Suprapubic skin (tissue), 4 donors: ENCODE measurements around the gene KRTAP6-3.

ENCODE experiments used
- CTCF ChIP-seq, 2 donors: fragments of 200-600 bp in 1 of 2; fragments of 450-650 bp in 1 of 2; sonication (generic) in 1 of 2; IDR thresholded peaks; one replicate each; pipeline ENCODE4 v1.5.1; 2016 to 2019; ENCODE audit warnings: antibody characterized with exemption in 2 of 2, mild to moderate bottlenecking in 1 of 2, moderate library complexity in 1 of 2
- EP300 ChIP-seq: sonication (generic); formaldehyde crosslinking; IDR thresholded peaks from one replicate; pipeline ENCODE4 v1.6.1; 2017; ENCODE audit warnings: antibody characterized with exemption
- POLR2A ChIP-seq, 2 donors: fragments of 450-650 bp; IDR thresholded peaks; one replicate each; pipeline ENCODE4 v1.6.1; 2017; ENCODE audit warnings: antibody characterized with exemption in 2 of 2, mild to moderate bottlenecking in 2 of 2, moderate library complexity in 2 of 2
- POLR2AphosphoS5 ChIP-seq, 3 donors: sonication (generic); formaldehyde crosslinking; IDR thresholded peaks; one replicate each; pipeline ENCODE4 v1.6.1; 2017; ENCODE audit warnings: antibody characterized with exemption in 3 of 3

GRCh38 chr21:30642564-30642963 is 50.3 kb downstream of the KRTAP6-3 start, which contains the start of gene KRTAP20-3:
- no peak for TF ChIP-seq CTCF (IDR thresholded peaks at IDR 0.05)
- no peak for TF ChIP-seq POLR2A (IDR thresholded peaks at IDR 0.05)
- TF ChIP-seq POLR2AphosphoS5 (IDR thresholded peaks at IDR 0.05) = no peak
- TF ChIP-seq EP300 = no peak
